NCI-H2171 (cell line): ENCODE results near the gene FAM32A.

Experiments used
- DNase-seq: peaks from one replicate; lab custom pipeline; 2025; lab: John Stamatoyannopoulos, UW

The FAM32A gene

DNA sequence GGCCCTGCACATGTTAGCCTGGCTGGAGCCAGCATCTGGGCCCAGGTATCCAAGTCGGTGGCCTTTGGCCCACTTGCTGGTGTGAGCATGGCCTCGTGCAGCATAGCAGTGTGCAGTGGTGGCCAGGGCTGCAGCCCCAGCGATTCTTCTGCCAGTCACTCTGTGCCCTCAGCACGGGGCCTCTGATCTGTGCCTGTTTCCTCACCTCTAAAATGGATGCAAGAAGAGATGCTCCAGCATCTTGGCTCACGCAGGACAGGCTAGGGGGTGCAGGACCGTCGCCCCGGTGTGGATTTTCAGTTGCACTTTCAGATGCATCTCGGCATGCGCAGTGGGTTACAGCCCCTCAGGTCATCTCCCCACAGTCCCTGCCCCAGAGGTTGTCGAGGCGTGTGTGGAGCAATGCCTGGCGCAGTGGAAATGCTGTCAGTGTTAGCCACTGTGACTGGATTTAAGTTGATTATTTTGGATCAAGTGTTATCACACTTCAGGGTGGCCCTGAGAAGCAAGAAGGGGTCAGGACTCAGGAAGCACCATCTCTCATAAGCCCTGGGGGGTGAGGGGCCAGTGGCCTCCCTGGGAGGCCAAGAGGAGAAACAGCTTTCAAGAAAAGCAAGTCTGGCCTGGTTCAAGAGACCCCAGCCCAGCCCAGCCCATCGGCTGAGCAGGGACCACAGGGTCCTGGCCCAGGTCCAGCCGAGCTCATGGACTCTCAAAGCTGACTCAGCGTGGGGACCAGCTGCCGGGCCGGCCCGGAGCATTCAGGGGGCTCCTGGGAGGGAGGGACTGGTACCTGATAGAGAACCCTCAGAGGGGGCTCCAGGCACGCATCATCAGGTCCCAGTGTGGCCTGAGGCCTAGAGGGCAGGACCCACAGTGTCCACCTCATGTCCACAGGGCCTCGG, 40.3 kb downstream of the FAM32A start:
- no peak for DNase-seq

GRCh38 chr19:16226184-16226591, 41.0 kb downstream of the FAM32A start:
- DNase-seq = no peak

GRCh38 chr19:16226878-16227836, 41.9 kb downstream of the FAM32A start:
- no peak for DNase-seq

DNA sequence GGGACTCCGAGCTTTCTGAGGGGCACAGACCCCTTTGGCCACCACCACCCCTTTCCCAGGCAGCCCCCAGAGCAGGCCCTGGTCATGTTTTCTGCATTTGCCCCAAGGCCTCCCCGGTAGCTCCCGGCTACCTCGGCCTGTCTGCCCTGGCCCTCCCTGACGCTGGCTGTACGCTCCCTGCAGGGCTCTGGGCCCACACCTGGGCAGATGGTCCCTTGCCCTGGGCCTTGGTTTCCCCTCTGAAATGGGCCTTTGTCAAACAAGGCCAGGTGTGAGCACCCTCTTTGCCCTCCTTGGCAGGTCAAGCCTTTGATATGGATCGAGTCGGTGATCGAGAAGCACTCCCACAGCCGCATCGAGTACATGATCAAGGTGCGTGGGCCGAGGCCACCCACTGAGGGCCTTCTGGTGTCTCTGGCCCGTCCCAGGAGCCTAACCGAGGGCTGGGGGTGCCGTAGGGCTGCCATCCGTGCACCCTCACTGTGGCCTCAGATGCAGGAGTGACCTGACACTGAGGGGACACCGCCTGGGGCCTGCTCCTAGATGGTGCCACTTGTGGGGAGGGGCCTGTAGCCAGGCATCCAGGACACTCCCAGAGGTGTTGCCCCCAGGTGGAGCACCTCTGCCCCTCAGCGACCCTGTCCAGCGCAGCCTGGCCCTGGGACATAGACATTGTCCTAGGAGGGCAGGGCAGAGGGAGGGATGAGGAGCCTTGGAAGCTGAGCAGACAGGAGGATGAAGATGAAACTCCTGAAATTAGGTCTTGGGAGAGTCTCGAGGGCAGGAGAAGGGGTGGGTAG, 42.8 kb downstream of the FAM32A start:
- DNase-seq = no peak

- DNase-seq = no peak
Observed at GRCh38 chr19:16228637-16229321, 43.6 kb downstream of the FAM32A start.

DNA sequence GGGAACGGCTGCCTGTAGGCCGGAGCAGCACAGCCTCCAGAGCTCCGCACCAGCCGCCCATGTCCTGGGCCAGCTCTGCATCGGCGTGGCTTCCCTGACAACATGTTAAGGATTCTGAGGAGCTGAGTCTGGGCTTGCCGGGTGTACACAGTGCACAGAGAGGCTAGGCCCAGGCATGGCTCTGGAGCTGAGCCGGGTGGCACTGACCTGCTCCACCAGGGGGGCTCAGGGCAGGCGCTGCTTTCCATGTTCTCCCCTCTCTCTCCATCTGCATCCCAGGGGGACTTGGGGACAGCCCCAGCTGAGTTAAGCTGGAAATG, 44.1 kb downstream of the FAM32A start:
- no peak for DNase-seq

GRCh38 chr19:16232127-16232526, 46.9 kb downstream of the FAM32A start:
- DNase-seq = no peak

- no peak for DNase-seq
Observed at GRCh38 chr19:16232568-16232967, 47.4 kb downstream of the FAM32A start.

DNA sequence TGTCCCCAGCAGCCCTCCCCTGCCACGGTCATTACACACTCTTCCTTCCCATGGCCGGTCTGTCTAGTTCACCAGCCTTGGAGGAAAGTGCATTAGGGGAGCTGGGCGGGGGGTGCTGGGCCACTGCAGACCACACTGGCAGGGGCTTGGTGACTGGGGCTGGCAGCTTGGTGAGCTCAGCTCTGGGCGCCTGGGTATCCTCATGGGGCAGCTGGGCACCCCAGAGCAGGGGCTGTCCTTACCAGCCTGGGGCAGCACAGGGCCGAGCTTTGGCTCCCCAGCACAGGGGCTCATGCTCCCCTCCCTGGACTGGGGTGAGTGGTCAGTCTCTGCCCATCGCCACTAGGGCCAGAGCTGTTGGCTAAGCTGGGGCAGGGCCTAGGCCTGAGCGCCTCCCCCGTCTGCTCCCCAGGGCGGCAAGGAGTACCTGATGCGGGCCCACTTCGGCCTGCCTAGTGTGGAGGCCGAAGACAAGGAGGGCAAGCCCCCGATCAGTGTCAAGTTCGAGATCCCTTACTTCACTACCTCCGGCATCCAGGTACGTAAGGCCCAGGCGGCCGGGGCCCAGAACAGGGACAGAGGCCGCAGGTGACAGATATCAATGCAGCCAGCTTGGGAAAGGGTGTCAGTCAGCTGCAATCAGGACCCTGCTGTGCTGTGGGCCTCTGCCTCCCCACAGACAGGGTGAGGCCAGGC, 48.0 kb downstream of the FAM32A start:
- DNase-seq = no peak

GRCh38 chr19:16233836-16234551, 48.8 kb downstream of the FAM32A start:
- DNase-seq = no peak

GRCh38 chr19:16234552-16235445, 49.6 kb downstream of the FAM32A start:
- no peak for DNase-seq

GRCh38 chr19:16235811-16236652, 50.8 kb downstream of the FAM32A start:
- DNase-seq = no peak
